Measurements from ENCODE around the gene VEGFA.

Gene VEGFA

GRCh38 chr6:43810965-43811732, 41.1 kb downstream of the VEGFA start:
- 0 out of 2 replicates have a peak, but pooled peaks cover 3% of the 10 kb centered on the region for H3K27me3 ChIP-seq (ENCODE audit: low read depth, low read length)
- H3K4me1 ChIP-seq (ENCODE audit: low read length): no peaks in the 10 kb centered on the region
- H3K4me3 ChIP-seq (ENCODE audit: low read length): no peak overlapping the region
- no peaks in the 10 kb centered on the region for H3K9me3 ChIP-seq (ENCODE audit: insufficient read depth, low read length)
- no peaks in the 10 kb centered on the region for H3K36me3 ChIP-seq (replicated peaks; ENCODE audit: low read depth, low read length)
- H3K9ac ChIP-seq (ENCODE audit: low read length): no peak overlapping the region
- no peaks in the 10 kb centered on the region for H4K20me1 ChIP-seq (ENCODE audit: insufficient read depth, low read length)
- H3K27ac ChIP-seq (ENCODE audit: low read length): no peak overlapping the region
- H2AFZ ChIP-seq (ENCODE audit: low read depth, low read length): no peak overlapping the region
- TF ChIP-seq EZH2phosphoT487 (IDR thresholded peaks at IDR 0.05; ENCODE audit: low read depth) (no peak), CTCF (IDR thresholded peaks at IDR 0.05; ENCODE audit: low read depth, low read length) (no peak)
- no peak overlapping the region for H3K4me2 ChIP-seq (ENCODE audit: low read length)
- no peaks in the 10 kb centered on the region for H3K79me2 ChIP-seq (ENCODE audit: low read length)

- H3K9me3 ChIP-seq (ENCODE audit: insufficient read depth, low read length): no peaks in the 10 kb centered on the region
- no peak overlapping the region for H3K9ac ChIP-seq (ENCODE audit: low read length)
- H4K20me1 ChIP-seq (ENCODE audit: insufficient read depth, low read length): no peaks in the 10 kb centered on the region
- no peak overlapping the region for H3K4me3 ChIP-seq (ENCODE audit: low read length)
- H3K27me3 ChIP-seq (ENCODE audit: low read depth, low read length): 0 out of 2 replicates have a peak, but pooled peaks cover 3% of the 10 kb centered on the region
- TF ChIP-seq CTCF (IDR thresholded peaks at IDR 0.05; ENCODE audit: low read depth, low read length): no peak
- TF ChIP-seq EZH2phosphoT487 (IDR thresholded peaks at IDR 0.05; ENCODE audit: low read depth): no peak
- no peaks in the 10 kb centered on the region for H3K79me2 ChIP-seq (ENCODE audit: low read length)
- H3K36me3 ChIP-seq (replicated peaks; ENCODE audit: low read depth, low read length): no peaks in the 10 kb centered on the region
- no peaks in the 10 kb centered on the region for H3K4me1 ChIP-seq (ENCODE audit: low read length)
- H2AFZ ChIP-seq (ENCODE audit: low read depth, low read length): no peak overlapping the region
- no peak overlapping the region for H3K4me2 ChIP-seq (ENCODE audit: low read length)
- H3K27ac ChIP-seq (ENCODE audit: low read length): no peak overlapping the region
These were observed 41.7 kb downstream of the VEGFA start for GRCh38 chr6:43811733-43812099.

GRCh38 chr6:43812850-43813578, 43.0 kb downstream of the VEGFA start:
- no peak overlapping the region for H3K9ac ChIP-seq (ENCODE audit: low read length)
- no peaks in the 10 kb centered on the region for H4K20me1 ChIP-seq (ENCODE audit: insufficient read depth, low read length)
- H2AFZ ChIP-seq (ENCODE audit: low read depth, low read length): no peak overlapping the region
- TF ChIP-seq EZH2phosphoT487 (IDR thresholded peaks at IDR 0.05; ENCODE audit: low read depth): no peak
- no peak for TF ChIP-seq CTCF (IDR thresholded peaks at IDR 0.05; ENCODE audit: low read depth, low read length)
- H3K4me3 ChIP-seq (ENCODE audit: low read length): no peak overlapping the region
- H3K4me1 ChIP-seq (ENCODE audit: low read length): no peaks in the 10 kb centered on the region
- no peak overlapping the region for H3K27ac ChIP-seq (ENCODE audit: low read length)
- no peaks in the 10 kb centered on the region for H3K36me3 ChIP-seq (replicated peaks; ENCODE audit: low read depth, low read length)
- H3K4me2 ChIP-seq (ENCODE audit: low read length): no peak overlapping the region
- no peaks in the 10 kb centered on the region for H3K79me2 ChIP-seq (ENCODE audit: low read length)
- no peaks in the 10 kb centered on the region for H3K27me3 ChIP-seq (ENCODE audit: low read depth, low read length)
- H3K9me3 ChIP-seq (ENCODE audit: insufficient read depth, low read length): no peaks in the 10 kb centered on the region

- no peaks in the 10 kb centered on the region for H4K20me1 ChIP-seq (ENCODE audit: insufficient read depth, low read length)
- no peaks in the 10 kb centered on the region for H3K79me2 ChIP-seq (ENCODE audit: low read length)
- no peak overlapping the region for H3K4me3 ChIP-seq (ENCODE audit: low read length)
- H3K27ac ChIP-seq (ENCODE audit: low read length): no peak overlapping the region
- H3K4me1 ChIP-seq (ENCODE audit: low read length): no peaks in the 10 kb centered on the region
- H2AFZ ChIP-seq (ENCODE audit: low read depth, low read length): no peak overlapping the region
- H3K36me3 ChIP-seq (replicated peaks; ENCODE audit: low read depth, low read length): no peaks in the 10 kb centered on the region
- no peak for TF ChIP-seq EZH2phosphoT487 (IDR thresholded peaks at IDR 0.05; ENCODE audit: low read depth)
- no peak for TF ChIP-seq CTCF (IDR thresholded peaks at IDR 0.05; ENCODE audit: low read depth, low read length)
- no peaks in the 10 kb centered on the region for H3K9me3 ChIP-seq (ENCODE audit: insufficient read depth, low read length)
- no peak overlapping the region for H3K4me2 ChIP-seq (ENCODE audit: low read length)
- no peaks in the 10 kb centered on the region for H3K27me3 ChIP-seq (ENCODE audit: low read depth, low read length)
- H3K9ac ChIP-seq (ENCODE audit: low read length): no peak overlapping the region
These were observed 44.1 kb downstream of the VEGFA start for GRCh38 chr6:43814111-43814510.

Measured in OCI-LY3 (cell line).